Activated CD4-positive, alpha-beta T cell treated with anti-CD3 and anti-CD28 coated beads for 48 hours (primary cell): ENCODE results near the gene SFMBT2.

Source experiments
- DNase-seq: peaks from one replicate; pipeline ENCODE4 v3.0.0-alpha.2; 2020

SFMBT2 gene

DNA sequence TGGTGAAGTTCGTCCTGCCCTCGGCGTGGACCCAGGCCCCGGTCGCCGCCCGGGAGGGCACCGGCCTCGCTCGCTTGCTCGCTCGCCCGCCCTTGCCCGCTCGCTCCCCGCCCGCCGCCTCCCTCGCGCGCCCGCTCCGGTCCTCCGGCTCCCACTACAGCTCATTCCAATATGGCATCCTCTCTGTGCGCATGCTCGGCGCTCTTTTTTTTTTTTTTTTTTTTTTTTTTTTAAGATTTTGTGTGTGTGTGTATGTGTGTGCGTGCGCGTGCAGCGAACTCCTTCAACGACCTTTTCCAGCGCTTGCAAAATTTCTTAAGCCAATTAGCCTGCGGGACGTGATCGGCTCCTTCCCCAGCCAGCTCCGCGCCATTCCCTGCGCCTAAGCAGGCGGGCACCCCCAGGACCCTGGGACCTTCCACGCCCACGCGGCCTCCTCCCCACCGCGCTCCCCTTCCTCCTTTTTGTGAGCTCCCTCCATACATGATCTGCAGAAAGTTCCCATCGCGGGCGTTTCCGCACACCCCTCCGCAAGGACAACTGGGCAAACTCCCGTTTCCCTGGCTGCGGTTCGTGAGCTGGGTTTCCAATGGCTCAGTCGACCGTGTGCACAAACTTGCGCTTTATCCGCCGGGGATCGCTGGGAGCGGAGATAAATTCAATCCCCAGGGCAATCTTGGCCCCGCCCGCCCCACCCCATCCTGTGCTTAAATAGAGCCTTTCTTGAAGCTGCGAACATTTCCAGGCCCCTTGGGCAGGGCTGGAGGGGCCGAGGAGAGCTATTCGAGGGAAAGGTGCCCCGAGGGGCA lies at the start of gene SFMBT2:
Gene SFMBT2, minus strand, starts transcription at position 173 of the 809 bp plus-strand sequence. CDS start 29,136 bp downstream, outside the sequence.
- peak; percentile 74 for DNase-seq

GRCh38 chr10:7460006-7460405 lies 49.2 kb upstream of the SFMBT2 start:
- DNase-seq: no peak

- DNase-seq: no peak
These were observed 47.7 kb upstream of the SFMBT2 start for GRCh38 chr10:7458556-7458955.

DNA sequence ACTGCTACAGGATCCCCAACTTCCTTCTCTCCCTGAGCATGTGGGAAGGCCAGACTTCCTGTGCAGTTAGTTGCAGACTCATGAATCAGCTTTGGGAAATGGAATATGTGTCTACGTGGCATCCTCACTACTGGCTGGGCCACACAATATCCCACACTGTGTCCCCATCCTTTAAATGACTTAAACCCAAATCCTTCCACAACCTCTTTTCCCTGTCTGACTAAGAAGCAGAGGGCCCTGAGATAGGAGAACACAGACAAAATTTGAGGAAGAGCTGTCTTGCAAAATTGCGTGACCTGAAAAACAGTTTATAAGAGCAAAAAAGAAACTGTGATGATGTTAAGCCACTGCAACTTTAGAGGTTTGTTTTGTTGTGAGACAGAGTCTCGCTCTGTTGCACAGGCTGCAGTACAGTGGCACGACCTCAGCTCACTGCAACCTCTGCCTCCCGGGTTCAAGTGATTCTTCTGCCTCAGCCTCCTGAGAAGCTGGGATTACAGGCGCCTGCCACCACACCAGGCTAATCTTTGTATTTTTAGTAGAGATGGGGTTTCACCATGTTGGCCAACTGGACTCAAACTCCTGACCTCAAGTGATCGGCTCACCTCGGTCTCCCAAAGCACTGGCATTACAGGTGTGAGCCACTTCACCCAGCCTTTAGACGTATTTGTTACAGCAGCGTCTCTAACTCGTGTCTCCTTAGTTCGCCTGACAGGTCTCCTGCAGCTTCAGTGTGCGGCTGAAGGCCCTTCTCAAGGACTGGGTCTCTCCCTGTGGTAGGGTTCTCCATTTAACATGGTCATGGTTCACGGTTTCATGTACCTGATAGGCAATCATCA lies 46.9 kb upstream of the SFMBT2 start:
- no peak for DNase-seq

DNA sequence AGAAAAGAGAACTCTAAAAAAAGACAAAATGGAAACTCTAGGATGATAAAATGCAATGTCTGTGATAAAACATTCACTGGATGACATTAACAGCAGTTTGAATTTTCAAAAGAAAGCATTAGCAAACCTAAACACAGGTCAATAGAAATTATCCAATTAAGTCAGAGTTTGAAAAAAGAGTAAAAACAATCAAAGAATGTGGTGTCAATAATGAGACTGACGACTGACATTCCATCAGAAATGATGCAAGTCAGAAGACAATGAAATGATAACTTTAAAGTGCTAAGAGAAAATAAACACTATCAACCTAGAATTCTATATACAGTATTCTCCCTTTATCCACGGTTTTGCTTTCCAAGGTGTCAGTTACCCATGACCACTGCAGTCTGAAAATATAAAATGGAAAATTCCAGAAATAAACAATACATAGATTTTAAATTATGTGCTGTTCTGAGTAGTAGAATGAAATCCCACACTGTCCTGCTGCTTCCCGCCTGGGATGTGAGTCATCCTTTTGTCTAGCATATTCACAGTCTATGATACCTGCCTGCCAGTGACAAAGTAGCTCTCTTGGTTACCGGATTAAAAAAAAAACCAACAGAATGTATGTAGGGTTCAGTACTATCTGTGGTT lies 38.3 kb upstream of the SFMBT2 start:
- DNase-seq: no peak

DNA sequence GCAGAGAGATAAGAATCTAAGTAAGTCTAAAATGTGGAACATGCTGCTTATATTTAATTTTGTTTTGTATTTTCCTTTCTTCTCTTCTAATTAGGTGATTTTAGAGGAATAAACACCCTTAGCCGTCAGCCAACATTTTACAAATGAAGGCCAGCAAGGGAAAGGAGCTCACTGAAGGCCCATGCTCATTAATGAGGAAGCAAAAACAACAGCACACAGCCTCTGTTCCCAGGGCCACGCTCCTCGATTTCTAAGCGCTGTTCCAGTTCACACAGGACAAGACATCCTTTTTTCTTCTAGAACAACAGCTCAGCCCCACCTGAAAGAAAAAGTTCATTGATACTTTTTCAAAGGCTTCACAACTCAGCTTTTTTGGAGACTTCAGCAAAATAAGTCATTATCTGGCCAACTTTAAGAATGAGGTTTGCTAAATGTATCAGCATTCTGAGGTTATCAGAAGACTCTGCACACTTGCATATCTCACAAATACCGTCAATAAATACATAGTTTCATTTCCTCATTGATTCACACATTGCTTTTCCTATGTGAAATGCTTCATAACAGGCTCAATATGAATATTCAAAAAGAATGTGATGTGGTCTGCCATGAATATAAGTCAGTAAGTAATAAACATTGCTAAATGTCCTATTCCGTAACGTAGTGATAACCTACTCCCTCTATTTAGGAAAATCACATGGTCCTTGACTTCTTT lies 34.8 kb upstream of the SFMBT2 start:
- no peak for DNase-seq

DNA sequence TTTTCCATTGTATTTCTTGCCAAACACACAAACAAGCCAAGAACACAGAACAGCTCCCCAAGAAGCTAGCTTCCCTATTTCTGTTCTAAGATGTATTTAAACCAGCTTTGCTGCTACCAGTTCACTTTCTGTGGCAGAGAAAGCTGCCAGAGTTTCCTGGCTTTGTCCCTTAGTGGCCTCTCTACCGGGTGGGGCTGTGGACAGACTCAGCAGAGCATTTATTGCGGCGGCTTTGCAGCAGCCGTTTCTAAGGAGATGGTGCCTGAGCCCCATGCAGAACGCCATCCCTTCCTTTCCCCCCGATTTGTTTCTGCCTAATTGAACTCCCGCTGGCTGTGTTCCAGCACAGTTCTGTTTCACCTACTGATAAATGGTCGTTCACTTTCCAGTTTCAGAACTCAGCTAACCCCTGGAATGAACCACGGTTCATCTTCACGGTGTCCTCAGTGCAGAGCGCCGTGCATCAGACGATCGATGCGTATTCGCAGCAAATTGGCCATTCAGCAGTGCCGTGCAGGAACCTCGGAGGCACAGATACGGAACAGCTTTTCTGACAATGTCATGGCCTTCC lies 33.8 kb upstream of the SFMBT2 start:
- no peak for DNase-seq

DNA sequence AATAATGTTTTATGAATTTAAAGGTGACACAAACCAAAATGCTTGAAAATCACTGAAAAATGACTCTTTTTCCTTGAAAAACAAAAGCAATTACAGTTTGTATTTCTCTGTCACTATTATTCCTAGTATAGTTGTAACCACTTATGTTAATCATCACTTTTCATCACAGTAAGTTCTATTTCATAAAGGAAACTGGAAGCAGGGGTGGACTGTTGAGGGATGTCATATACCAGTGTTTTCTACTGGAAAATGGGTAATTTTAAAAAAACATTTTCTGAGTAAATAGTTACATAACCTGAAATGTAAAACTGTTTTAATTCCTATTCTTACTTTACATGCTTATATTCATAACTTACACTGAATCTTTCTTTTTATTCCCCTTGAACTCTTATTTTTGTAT lies 32.2 kb upstream of the SFMBT2 start:
- DNase-seq: no peak

DNA sequence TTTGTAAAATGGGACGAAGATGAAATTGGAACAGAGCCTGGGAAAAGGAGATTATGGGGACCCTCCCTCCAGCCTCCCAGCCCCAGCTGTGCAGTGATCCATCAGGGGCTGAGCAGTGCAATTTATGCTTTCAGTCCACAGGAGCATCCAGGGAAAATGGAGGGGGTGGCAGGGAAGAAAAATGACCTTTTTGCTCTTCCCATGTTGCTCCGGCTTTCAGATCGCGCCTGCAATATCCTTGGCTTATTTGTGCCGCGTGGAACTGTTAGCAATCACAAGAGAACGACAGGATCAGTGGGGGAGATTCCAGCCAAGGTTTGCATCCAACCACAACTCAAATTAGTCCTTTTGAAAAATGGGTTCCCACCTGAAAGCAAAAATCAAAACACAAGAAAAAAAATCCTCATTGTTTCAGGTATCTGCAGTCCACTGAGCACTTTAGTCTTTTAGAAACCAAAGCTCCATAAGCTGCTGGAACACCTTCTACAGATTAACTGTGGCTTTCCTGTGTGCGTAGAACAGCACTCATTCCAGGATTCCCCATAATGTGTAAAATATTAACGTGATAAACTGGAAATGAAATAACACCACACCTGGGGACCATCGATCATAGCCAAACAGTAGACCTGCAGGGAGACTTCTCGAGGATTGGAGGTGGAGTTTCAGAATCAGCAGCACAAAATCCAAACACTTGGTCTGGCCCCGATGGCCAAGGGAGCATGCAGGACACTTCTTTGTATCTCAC lies 30.7 kb upstream of the SFMBT2 start:
- DNase-seq: no peak

GRCh38 chr10:7439696-7440095 lies 28.9 kb upstream of the SFMBT2 start:
- DNase-seq: no peak

GRCh38 chr10:7438196-7438986 lies 27.6 kb upstream of the SFMBT2 start:
- DNase-seq: no peak

- no peak for DNase-seq
These were observed 25.8 kb upstream of the SFMBT2 start for GRCh38 chr10:7436490-7437100.

DNA sequence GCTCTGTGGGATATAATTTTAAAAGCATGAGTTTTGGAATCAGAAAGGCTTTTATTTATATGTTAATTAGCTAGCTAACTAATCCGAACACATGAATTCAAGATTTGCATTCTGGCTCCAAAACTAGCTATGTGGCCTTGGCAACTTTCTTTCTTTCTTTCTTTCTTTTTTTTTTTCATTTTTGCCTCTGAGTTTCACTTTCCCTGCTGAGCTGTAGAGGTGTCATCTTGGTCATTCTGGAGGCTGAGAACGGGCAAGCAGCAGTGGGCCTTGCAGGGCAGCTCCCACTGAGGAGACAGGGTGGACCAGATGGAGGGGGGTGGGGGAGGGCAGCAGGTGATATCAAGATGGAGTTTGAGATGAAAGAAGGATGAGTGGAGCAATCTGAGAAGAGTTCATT lies 24.8 kb upstream of the SFMBT2 start:
- no peak for DNase-seq

DNA sequence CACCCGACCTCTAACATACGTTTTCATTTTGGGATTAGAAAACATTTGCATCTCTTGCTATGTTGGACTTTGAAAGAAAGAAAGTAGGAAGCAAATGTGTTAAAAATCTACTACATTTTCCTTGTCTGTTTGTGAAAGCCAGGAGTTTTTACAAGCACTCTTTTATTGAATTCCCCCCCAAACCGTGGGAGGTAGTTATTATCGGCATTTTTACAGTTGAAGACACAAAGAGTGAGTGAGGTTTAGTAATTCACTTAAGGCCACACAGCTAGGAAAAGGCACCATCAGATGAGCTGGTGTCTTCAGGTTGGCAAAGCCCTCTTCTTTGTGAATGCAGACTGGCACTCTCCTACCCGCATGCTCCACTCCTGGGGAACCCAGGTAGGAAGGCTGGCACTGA lies 23.5 kb upstream of the SFMBT2 start:
- no peak for DNase-seq

DNA sequence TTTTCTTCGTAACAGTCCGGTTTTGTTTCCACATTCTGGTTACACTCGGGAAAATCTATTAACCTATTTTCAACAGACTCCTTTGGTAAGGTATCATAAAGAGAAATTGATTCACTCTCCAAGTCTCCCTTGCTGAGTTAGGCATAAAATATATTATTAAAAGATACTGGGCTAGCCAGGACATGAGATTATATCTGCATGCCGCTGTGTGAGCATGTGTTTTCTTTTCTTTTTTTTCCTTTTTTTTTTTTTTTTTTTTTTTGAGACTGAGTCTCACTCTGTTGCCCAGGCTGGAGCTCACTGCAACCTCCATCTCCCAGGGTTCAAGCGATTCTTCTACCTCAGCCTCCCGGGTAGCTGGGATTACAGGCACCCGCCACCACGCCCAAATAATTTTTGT lies 23.0 kb upstream of the SFMBT2 start:
- DNase-seq: no peak

DNA sequence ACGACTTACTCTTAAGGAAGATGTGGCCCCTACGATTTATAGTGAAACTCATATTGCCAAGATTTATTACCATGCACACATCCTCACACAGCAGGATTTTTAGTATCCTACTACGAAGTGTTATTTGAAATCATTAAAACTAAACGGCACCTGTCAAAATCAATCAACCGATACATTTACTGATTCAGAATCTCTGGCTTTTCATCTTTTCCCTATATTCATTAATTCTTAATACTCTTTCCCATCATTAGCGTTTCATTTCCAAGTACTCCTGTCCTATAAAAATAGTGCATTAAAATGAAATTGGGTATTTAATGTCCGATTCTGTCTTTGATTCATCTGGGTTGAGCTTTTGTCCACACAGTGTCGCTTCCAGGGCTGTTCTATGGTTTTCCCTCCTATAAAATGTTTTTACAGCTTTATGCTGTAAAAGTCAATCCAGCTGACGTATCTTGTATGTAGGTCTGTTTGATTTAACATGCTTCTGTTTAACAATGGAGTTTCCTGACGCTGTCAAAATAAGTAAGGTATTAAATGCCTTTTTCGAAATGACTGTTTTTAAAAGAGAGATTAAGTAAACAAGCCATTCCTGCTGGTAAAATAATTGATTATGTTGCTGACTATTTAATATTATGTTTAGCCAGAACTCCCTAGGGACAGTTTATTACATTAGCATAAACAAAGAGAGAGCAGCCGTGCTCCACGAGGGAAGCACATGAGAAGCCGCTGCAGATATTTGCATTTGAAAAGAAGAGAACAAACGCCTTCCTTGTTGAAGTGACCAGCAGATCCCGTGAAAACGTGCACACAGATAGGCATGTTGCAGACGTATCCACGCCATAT lies 22.3 kb upstream of the SFMBT2 start:
- no peak for DNase-seq

- no peak for DNase-seq
These were observed 18.0 kb upstream of the SFMBT2 start for GRCh38 chr10:7428673-7429350.

GRCh38 chr10:7426349-7426748 lies 15.5 kb upstream of the SFMBT2 start:
- no peak for DNase-seq

GRCh38 chr10:7425691-7426090 lies 14.9 kb upstream of the SFMBT2 start:
- no peak for DNase-seq
